Panc1 (cell line): ENCODE results near the gene AMHR2. TPM values are rescaled to one million over a fixed set of nuclear protein-coding genes. Genes with fewer than 3 reads are reported as not detected.

Experiments
- ATAC-seq: fragments of 200-7000 bp; cut with Tn5 transposase; 2 replicates; pipeline ENCODE4 v1.9.1; 2020; ENCODE audit warnings: mild to moderate bottlenecking, moderate library complexity
- BruUV-seq: library from RNA; stranded (reverse); fragments of 400-500 nt; replicated peaks from 2 replicates; lab custom pipeline; 2021; lab: Mats Ljungman, UMichigan
- CTCF ChIA-PET: fragments of 300-600 bp; sonication (Branson Sonifier 250); formaldehyde crosslinking; loops from one replicate; lab custom pipeline; 2022; ENCODE audit warnings: antibody characterized with exemption; lab: Charles Lee
- POLR2A ChIA-PET: fragments of 300-600 bp; sonication (Branson Sonifier 250); formaldehyde crosslinking; loops from one replicate; lab custom pipeline; 2022; ENCODE audit warnings: antibody characterized with exemption; lab: Charles Lee
- DNase-seq: peaks from one replicate; pipeline ENCODE4 v3.0.0-alpha.2; 2010; ENCODE audit warnings: low read depth, low spot score
- H3K27ac ChIP-seq: 2 replicates; pipeline ENCODE4 v1.5.1; 2011; ENCODE audit warnings: mild to moderate bottlenecking, low read length, inconsistent platforms
- H3K27me3 ChIP-seq: fragments of 200-500 bp; sonication (Bioruptor generic); 2 replicates; pipeline ENCODE4 v1.6.0; 2014; ENCODE audit warnings: low read length, inconsistent platforms; ENCODE audit not compliant: control insufficient read depth, insufficient read depth
- H3K36me3 ChIP-seq: fragments of 200-500 bp; sonication (Bioruptor generic); 2 replicates; pipeline ENCODE4 v1.5.1; 2014; ENCODE audit warnings: inconsistent platforms, mild to moderate bottlenecking, low read length, moderate library complexity; ENCODE audit not compliant: control insufficient read depth, insufficient read depth
- H3K4me1 ChIP-seq: 2 replicates; pipeline ENCODE4 v1.5.1; 2011; ENCODE audit warnings: inconsistent platforms, mild to moderate bottlenecking, low read length, moderate library complexity; ENCODE audit not compliant: control insufficient read depth, insufficient read depth
- H3K4me3 ChIP-seq, 2 experiments: 2 replicates each; pipeline ENCODE4 v1.5.1; 2011 to 2012; ENCODE audit warnings: low read depth in 2 of 2, low read length in 2 of 2, mild to moderate bottlenecking in 2 of 2, inconsistent platforms in 1 of 2, moderate library complexity in 1 of 2
- H3K9me3 ChIP-seq: fragments of 200-500 bp; sonication (Bioruptor generic); 2 replicates; pipeline ENCODE4 v1.5.1; 2014; ENCODE audit warnings: low read depth, mild to moderate bottlenecking, inconsistent platforms, low read length, moderate library complexity; ENCODE audit not compliant: control insufficient read depth, insufficient read depth
- POLR2AphosphoS5 ChIP-seq: IDR thresholded peaks from 2 replicates; pipeline ENCODE4 v1.6.1; 2012; ENCODE audit warnings: mild to moderate bottlenecking, low read depth, low read length, moderate library complexity
- SIN3A ChIP-seq: IDR thresholded peaks from 2 replicates; pipeline ENCODE4 v1.6.1; 2012; ENCODE audit warnings: low read depth, mild to moderate bottlenecking, low read length, moderate library complexity, borderline replicate concordance; ENCODE audit not compliant: insufficient read depth
- TCF7L2 ChIP-seq: IDR thresholded peaks from 2 replicates; pipeline ENCODE4 v1.6.1; 2011; ENCODE audit warnings: mild to moderate bottlenecking, low read depth, low read length, inconsistent platforms
- in situ Hi-C: cut with HindIII; loops from 2 replicates; pipeline ENCODE4 v1.10.0; 2016; ENCODE audit warnings: low sequenced_read_pairs, low pct_unique_long_range_greater_than_20kb
- intact Hi-C: fragments of 100-400 bp; cut with micrococcal nuclease; formaldehyde crosslinking; loops from one replicate; pipeline ENCODE4 v1.10.0; 2022; ENCODE audit not compliant: unreplicated experiment
- total RNA-seq: library from RNA; stranded (reverse); gene quantifications from one replicate; pipeline ENCODE4 v1.2.1, GENCODE V29; 2021; ENCODE audit not compliant: unreplicated experiment
- TF ChIP-seq, protein P1 (sequence below), 2 experiments: IDR thresholded peaks; 2 replicates each; pipeline ENCODE4 v1.6.1; 2011 to 2012; ENCODE audit warnings: low read depth in 2 of 2, control low read depth in 1 of 2, low read length in 1 of 2, mild to moderate bottlenecking in 1 of 2, moderate library complexity in 1 of 2; ENCODE audit not compliant: insufficient read depth in 1 of 2
- TF ChIP-seq, protein P2 (sequence below): fragments of 450-650 bp; IDR thresholded peaks from 2 replicates; pipeline ENCODE4 v1.5.1; 2017; ENCODE audit warnings: mild to moderate bottlenecking

The AMHR2 gene
- total RNA-seq, 1 experiment from 2014 or later: 0.13 TPM

- POLR2A ChIA-PET: no interaction called here
- intact Hi-C loops: no loop called here
- no peak for ATAC-seq
- Histone ChIP-seq H3K9me3 (no peaks in the 10 kb centered on the region), H3K4me3 (peak overlapping the region; percentile 97 to 99), H3K4me1 (peaks cover 22% of the 10 kb centered on the region), H3K27ac (peak overlapping the region; percentile 95), H3K36me3 (peaks cover 48% of the 10 kb centered on the region), H3K27me3 (no peaks in the 10 kb centered on the region)
- no TSS peak for BruUV-seq
- no peak for DNase-seq
- TF ChIP-seq, protein P1, sequence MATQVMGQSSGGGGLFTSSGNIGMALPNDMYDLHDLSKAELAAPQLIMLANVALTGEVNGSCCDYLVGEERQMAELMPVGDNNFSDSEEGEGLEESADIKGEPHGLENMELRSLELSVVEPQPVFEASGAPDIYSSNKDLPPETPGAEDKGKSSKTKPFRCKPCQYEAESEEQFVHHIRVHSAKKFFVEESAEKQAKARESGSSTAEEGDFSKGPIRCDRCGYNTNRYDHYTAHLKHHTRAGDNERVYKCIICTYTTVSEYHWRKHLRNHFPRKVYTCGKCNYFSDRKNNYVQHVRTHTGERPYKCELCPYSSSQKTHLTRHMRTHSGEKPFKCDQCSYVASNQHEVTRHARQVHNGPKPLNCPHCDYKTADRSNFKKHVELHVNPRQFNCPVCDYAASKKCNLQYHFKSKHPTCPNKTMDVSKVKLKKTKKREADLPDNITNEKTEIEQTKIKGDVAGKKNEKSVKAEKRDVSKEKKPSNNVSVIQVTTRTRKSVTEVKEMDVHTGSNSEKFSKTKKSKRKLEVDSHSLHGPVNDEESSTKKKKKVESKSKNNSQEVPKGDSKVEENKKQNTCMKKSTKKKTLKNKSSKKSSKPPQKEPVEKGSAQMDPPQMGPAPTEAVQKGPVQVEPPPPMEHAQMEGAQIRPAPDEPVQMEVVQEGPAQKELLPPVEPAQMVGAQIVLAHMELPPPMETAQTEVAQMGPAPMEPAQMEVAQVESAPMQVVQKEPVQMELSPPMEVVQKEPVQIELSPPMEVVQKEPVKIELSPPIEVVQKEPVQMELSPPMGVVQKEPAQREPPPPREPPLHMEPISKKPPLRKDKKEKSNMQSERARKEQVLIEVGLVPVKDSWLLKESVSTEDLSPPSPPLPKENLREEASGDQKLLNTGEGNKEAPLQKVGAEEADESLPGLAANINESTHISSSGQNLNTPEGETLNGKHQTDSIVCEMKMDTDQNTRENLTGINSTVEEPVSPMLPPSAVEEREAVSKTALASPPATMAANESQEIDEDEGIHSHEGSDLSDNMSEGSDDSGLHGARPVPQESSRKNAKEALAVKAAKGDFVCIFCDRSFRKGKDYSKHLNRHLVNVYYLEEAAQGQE (IDR thresholded peaks at IDR 0.05; ENCODE audit: insufficient read depth in 1 of 2, low read depth in 2 of 2, low read length in 1 of 2): no peak
- TF ChIP-seq SIN3A (no peak), TCF7L2 (no peak), POLR2AphosphoS5 (no peak)
- TF ChIP-seq, protein P2, sequence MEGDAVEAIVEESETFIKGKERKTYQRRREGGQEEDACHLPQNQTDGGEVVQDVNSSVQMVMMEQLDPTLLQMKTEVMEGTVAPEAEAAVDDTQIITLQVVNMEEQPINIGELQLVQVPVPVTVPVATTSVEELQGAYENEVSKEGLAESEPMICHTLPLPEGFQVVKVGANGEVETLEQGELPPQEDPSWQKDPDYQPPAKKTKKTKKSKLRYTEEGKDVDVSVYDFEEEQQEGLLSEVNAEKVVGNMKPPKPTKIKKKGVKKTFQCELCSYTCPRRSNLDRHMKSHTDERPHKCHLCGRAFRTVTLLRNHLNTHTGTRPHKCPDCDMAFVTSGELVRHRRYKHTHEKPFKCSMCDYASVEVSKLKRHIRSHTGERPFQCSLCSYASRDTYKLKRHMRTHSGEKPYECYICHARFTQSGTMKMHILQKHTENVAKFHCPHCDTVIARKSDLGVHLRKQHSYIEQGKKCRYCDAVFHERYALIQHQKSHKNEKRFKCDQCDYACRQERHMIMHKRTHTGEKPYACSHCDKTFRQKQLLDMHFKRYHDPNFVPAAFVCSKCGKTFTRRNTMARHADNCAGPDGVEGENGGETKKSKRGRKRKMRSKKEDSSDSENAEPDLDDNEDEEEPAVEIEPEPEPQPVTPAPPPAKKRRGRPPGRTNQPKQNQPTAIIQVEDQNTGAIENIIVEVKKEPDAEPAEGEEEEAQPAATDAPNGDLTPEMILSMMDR: no peak
- in situ Hi-C loops: no loop called here
- CTCF ChIA-PET: interaction anchor here (0.6 kb wide), 1 partner anchor 23 kb away, joined by 3 read pairs; no protein-coding TSS in a partner anchor
Observed at GRCh38 chr12:53453953-53454640, 30.4 kb downstream of the AMHR2 start.

DNA sequence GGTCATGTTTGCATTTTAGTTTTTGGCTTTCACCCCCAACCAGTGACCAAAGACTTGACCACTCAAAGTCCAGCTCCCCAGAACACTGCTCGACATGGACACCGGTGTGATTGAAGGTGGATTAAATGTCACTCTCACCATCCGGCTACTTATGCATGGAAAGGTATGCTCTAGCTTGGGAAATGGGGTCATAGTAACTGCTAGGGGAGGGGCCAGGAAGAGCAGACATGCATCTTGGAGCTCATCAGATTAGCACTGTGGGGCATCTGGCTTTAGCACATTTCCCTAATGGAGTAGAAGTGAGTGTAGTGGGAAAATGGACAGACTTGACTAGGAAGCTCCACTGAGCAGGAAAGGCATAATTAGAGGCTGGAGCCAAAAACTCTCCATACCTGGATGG is 31.1 kb downstream of the AMHR2 start:
- H3K9me3 ChIP-seq: no peaks in the 10 kb centered on the region
- CTCF ChIA-PET: interaction anchor here (0.6 kb wide), 1 partner anchor 22 kb away, joined by 3 read pairs; no protein-coding TSS in a partner anchor
- TF ChIP-seq, protein P1 (IDR thresholded peaks at IDR 0.05; ENCODE audit: insufficient read depth in 1 of 2, low read depth in 2 of 2, low read length in 1 of 2): no peak
- TF ChIP-seq TCF7L2: no peak
- no peak for TF ChIP-seq POLR2AphosphoS5
- TF ChIP-seq SIN3A: no peak
- TF ChIP-seq, protein P2: no peak
- H3K27me3 ChIP-seq: no peaks in the 10 kb centered on the region
- peaks cover 22% of the 10 kb centered on the region for H3K4me1 ChIP-seq
- H3K27ac ChIP-seq: peak overlapping the region; percentile 95; the same call in 1 of the 2 replicates
- H3K36me3 ChIP-seq: peaks cover 54% of the 10 kb centered on the region
- H3K4me3 ChIP-seq: no peak overlapping the region; a peak in 1 of 4 replicates
- BruUV-seq: no TSS peak
- DNase-seq (no peak), ATAC-seq (no peak)
- in situ Hi-C loops: no loop called here
- intact Hi-C loops: no loop called here
- POLR2A ChIA-PET: no interaction called here
